ENCODE measurements around the gene DISC1. TPM values are rescaled to one million over a fixed set of nuclear protein-coding genes. Genes with fewer than 3 reads are reported as not detected.

Gene DISC1
- total and polyA plus RNA-seq, 2 of the 13 experiments (the other 11 are each of a cell fraction or from before 2014, with no cell fraction given): 4.2 to 4.6 TPM

GRCh38 chr1:231626951-231627614 is 493 bp downstream of the DISC1 start (continued):
- TF ChIP-seq AHDC1 (CRISPR knock-in tag; IDR thresholded peaks at IDR 0.05; ENCODE audit: borderline replicate concordance) (no peak), IRF2 (CRISPR knock-in tag; IDR thresholded peaks at IDR 0.05) (no peak), XBP1 (CRISPR knock-in tag; IDR thresholded peaks at IDR 0.05) (no peak), ZNF292 (CRISPR knock-in tag; IDR thresholded peaks at IDR 0.05; ENCODE audit: borderline replicate concordance, low read depth) (peak; percentile 49; the same call in 1 of the 2 replicates), DZIP1 (CRISPR knock-in tag; IDR thresholded peaks at IDR 0.05) (no peak; the same call in 1 of the 2 replicates), ATF6 (CRISPR knock-in tag; conservative IDR thresholded peaks at IDR 0.05) (no peak), U2AF2 (IDR thresholded peaks at IDR 0.05; ENCODE audit: low read depth, low read length) (no peak), HMGXB4 (CRISPR knock-in tag; IDR thresholded peaks at IDR 0.05; ENCODE audit: borderline replicate concordance in 1 of 2, low read depth in 1 of 2) (peak; percentile 23 to 35; a peak in 1 of 4 replicates), SNAPC5 (CRISPR knock-in tag; IDR thresholded peaks at IDR 0.05; ENCODE audit: borderline replicate concordance) (no peak), KLF16 (CRISPR knock-in tag; IDR thresholded peaks at IDR 0.05) (no peak), ZNF629 (CRISPR knock-in tag; conservative IDR thresholded peaks at IDR 0.05) (peak; percentile 26; the same call in 1 of the 2 replicates), ZNF850 (CRISPR knock-in tag; conservative IDR thresholded peaks at IDR 0.05) (no peak), ZNF263 (CRISPR knock-in tag; IDR thresholded peaks at IDR 0.05) (peak; percentile 46; the same call in 1 of the 2 replicates), FOXO1 (CRISPR knock-in tag; IDR thresholded peaks at IDR 0.05) (no peak)
